ENCODE data around the gene GOLGA5.

The GOLGA5 gene

DNA sequence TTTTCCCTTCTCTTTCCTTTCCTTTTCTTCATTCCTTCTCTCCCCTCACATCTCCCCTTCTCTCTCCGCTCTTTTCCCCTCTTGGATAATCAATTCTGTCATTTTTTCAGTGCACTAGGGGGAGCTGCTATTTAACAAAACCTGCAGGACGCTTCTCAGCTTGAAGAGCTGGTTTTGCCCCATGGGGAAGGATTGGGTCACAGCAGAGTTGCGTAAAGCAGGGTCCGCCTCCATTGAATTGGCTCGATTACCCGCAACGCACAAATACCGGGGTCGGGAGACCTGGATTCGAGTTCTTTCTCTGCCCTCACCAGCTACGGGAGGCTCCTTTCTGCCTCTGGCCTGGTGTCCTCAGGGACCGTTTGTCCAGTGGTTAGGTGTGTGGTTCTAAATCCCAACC is 86.7 kb downstream of the GOLGA5 start:
- DNase-seq, result peak; percentile 18

DNA sequence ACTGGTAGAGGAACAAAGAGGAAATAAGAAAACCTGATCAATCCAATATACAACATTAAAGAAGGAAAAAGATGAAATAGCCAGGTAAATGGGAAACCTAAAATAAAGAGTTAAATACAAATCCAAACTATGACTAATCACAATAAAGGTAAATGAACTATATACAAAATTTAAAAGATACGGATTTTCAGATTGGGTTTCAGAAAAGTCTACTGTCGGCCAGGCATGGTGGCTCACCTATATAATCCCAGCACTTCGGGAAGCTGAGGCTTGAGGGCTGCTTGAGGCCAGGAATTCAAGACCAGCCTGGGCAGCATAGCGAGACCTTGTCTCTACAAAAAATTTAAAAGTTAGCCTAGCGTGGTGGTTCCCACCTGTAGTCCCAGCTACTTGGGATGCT is 89.0 kb downstream of the GOLGA5 start:
- no peak for DNase-seq

DNA sequence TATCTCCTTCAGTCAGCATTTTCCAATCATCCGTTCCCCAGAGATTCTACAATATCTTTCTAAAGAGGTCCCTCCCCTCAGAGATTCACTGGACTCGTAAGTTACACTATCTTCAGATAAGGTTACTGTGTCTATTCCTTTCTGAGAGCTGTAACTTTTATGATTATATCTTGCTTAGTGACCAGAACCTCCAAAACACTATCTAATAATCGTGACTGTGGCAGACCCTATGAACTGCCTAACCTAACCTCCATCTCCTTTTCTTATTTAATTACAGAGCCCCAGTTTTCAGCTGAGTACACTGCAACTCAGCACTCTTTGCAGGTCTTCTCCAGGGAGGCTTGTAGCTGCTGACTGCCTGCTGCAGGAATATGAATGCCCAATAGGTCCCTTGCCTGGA is 90.3 kb downstream of the GOLGA5 start:
- no peak for DNase-seq

DNA sequence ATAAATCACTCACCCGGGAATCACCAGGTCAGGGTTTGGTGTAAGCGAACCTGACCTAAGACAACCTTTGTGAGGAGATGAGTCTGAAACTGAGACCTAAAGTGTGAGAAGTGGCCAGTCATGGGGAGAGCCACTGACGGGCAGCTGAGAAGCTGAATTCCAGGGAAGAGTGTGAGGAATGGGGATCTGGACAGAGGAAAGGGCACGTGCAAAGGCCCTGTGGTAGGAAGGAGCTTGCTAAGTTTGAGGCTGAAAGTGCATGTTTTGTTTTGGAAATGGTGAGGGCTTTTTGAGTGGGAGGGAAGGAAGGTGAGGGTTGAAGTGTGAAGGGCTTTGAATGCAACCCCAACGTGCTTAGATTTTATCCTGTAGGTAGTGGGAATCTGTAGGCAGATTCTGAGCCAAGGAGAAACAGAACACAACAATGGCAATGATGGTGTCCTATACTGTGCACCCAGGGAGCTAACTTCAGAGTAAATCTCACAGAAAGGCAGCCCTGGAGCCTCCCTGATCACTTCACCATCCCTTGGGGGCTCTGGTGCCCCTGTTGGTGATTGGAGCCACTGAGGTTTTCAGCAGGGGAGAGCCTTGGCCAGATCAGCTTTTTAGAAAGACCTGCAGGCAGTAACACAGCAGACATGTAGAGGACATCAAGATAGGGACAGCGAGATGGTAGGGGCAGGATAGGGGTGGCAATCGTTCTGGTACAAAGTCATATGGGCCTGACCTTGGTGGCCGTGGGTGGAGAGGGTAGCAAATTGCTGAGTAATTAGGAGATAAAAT is 91.4 kb downstream of the GOLGA5 start:
- DNase-seq, result no peak

DNA sequence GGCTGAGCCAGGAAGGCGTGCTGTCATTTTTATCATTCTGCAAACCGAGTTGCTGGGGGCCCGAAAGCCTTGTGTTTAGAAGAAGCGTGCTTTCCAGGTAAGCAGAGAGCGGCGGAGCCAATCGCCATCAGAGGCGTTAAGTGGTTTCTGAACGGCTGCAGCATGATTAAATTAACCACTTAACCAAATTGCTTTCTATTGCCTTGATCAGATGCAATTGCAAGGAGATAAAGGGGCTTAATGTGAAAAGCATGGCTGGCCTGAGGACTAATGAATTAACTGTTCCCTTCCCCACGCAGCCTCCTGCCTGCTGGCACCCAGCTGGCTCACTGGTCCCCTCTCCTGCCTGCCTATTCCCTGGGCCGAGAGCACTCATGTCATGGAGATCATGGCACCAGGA is 92.2 kb downstream of the GOLGA5 start:
- DNase-seq, result peak; percentile 87

DNA sequence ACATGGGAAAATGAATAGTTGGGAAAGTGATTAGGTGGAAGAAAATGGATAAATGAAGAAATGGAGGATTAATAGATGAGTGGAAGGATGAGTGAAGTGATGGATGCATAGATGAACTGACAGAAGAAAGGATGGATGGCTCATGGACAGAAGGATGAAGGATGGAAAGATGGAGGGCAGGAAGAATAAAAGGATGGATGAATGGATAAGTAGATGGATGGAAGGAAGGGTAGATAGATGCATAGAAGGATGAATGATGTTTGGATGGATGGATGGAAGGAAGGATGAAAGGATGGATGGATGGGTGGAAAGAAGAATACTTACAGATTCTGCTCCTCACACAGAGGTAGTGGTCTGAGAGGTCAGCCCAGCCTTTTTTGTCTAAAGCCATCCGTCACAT is 93.1 kb downstream of the GOLGA5 start:
- no peak for DNase-seq

DNA sequence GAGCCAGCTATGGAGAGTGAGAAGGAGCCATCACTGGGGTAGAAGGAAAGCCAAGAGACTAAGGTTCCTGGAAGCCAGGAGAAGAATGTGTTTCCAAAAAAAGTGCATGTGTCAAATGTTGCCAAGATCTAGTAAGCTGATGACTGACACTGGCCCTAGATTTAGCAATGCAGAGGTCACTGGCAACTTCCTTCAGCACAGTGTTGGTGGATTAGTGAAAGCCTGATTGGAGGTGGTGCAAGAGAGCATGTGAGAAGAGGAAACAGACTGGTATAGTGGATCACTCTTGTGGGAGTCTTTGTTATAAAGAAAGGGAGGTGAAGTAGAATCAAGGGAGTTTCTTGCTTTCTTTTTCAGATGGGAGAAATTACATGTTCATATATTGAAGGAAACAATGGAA is 94.8 kb downstream of the GOLGA5 start:
- no peak for DNase-seq
